Body of pancreas (tissue), 4 donors: ENCODE results near the gene EDDM3A. TPM values are rescaled to one million over a fixed set of nuclear protein-coding genes. Genes with fewer than 3 reads are reported as not detected.
"Not testable (repeated sequence)": the region's sequence is repeated elsewhere in the genome, so short reads cannot be mapped to it uniquely, and the experiment has no call there.

ENCODE experiments used
- ATAC-seq: fragments of 150-250 bp; one replicate; pipeline ENCODE4 v1.9.1; 2016
- DNase-seq, 4 donors: peaks; one replicate each; pipeline ENCODE4 v3.0.0-alpha.2; 2019
- H3K27ac ChIP-seq, 4 donors: fragments of 200-600 bp; sonication (generic); 1 replicate in 3 of 4; 2 replicates in 1 of 4; pipeline versions ENCODE4 v1.5.1 to v1.6.1; 2016 to 2019; ENCODE audit warnings: mild to moderate bottlenecking in 1 of 4, mixed read lengths in 1 of 4, moderate library complexity in 1 of 4
- H3K27me3 ChIP-seq, 2 donors: fragments of 200-600 bp; sonication (generic); one replicate each; pipeline ENCODE4 v1.6.0; 2016; ENCODE audit warnings: mild to moderate bottlenecking in 1 of 2
- H3K36me3 ChIP-seq, 2 donors: fragments of 200-600 bp; sonication (generic); replicated peaks in 1 of 2; 2 replicates each; pipeline ENCODE4 v1.5.1; 2016; ENCODE audit warnings: low read depth in 2 of 2; ENCODE audit not compliant: insufficient read depth in 1 of 2
- H3K4me1 ChIP-seq: fragments of 200-600 bp; sonication (generic); one replicate; pipeline ENCODE4 v1.6.0; 2016
- H3K4me3 ChIP-seq, 2 donors: fragments of 200-600 bp; sonication (generic); 1 replicate in 1 of 2; 2 replicates in 1 of 2; pipeline ENCODE4 v1.5.1; 2016 to 2019
- H3K9me3 ChIP-seq, 3 donors: fragments of 200-600 bp; sonication (generic); 1 replicate in 2 of 3; 2 replicates in 1 of 3; pipeline ENCODE4 v1.5.1; 2016
- CTCF ChIP-seq, 7 experiments: fragments of 450-650 bp in 4 of 7; fragments of 200-600 bp in 3 of 7; sonication (generic) in 3 of 7; IDR thresholded peaks; one replicate each; pipeline ENCODE4 v1.5.1; 2016 to 2019; ENCODE audit warnings: antibody characterized with exemption in 7 of 7
- POLR2A ChIP-seq, 3 donors: fragments of 450-650 bp; IDR thresholded peaks; one replicate each; pipeline ENCODE4 v1.6.1; 2016; ENCODE audit warnings: antibody characterized with exemption in 3 of 3, mild to moderate bottlenecking in 2 of 3
- WGBS, 2 donors: methylation state at CpG; one replicate each; pipeline ENCODE4 v1.1.5; 2017; 5-methylcytosine and 5-hydroxymethylcytosine counted together
- intact Hi-C: fragments of 100-400 bp; cut with DNase I; formaldehyde crosslinking; loops from one replicate; pipeline ENCODE4 v1.15.1; 2023
- total RNA-seq, 2 donors: library from RNA; depleted of rRNA; stranded (reverse); fragments of >200 nt; gene quantifications; one replicate each; pipeline ENCODE4 v1.1.0, GENCODE V29; 2016

EDDM3A gene
- total RNA-seq, 2 donors from 2014 or later = not detected

- intact Hi-C loops = no loop called here
- Histone ChIP-seq H3K4me1 (peaks cover 13% of the 10 kb centered on the region), H3K27ac (peak overlapping the region in 1 of 4 donors; percentile 5), H3K36me3 (no peaks in the 10 kb centered on the region), H3K27me3 (no peaks in the 10 kb centered on the region), H3K4me3 (no peak overlapping the region), H3K9me3 (no peaks in the 10 kb centered on the region)
- ATAC-seq (no peak), DNase-seq (no peak)
- no peak for TF ChIP-seq POLR2A (IDR thresholded peaks at IDR 0.05)
- TF ChIP-seq CTCF (IDR thresholded peaks at IDR 0.05) = no peak
- WGBS, 2 donors = 68 to 84% methylated on average over 5 of the region's 5 CpGs
These were observed 13.2 kb upstream of the EDDM3A start for GRCh38 chr14:20732477-20732876.

GRCh38 chr14:20732979-20733635, 12.6 kb upstream of the EDDM3A start:
- no peak for TF ChIP-seq CTCF (IDR thresholded peaks at IDR 0.05)
- peak in 1 of 3 donors; percentile 17 for TF ChIP-seq POLR2A (IDR thresholded peaks at IDR 0.05)
- Histone ChIP-seq H3K4me1 (peaks cover 13% of the 10 kb centered on the region), H3K27ac (peak overlapping the region in 1 of 4 donors; percentile 5), H3K27me3 (no peaks in the 10 kb centered on the region), H3K4me3 (no peak overlapping the region), H3K36me3 (no peaks in the 10 kb centered on the region), H3K9me3 (no peaks in the 10 kb centered on the region)
- 75 to 81% methylated on average over 6 of the region's 6 CpGs for WGBS, 2 donors
- ATAC-seq (no peak), DNase-seq (peak in 1 of 4 donors; percentile 32)
- intact Hi-C loops = no loop called here

GRCh38 chr14:20733684-20734429, 11.8 kb upstream of the EDDM3A start:
- Histone ChIP-seq H3K4me3 (no peak overlapping the region), H3K4me1 (peaks cover 13% of the 10 kb centered on the region), H3K36me3 (no peaks in the 10 kb centered on the region), H3K27me3 (no peaks in the 10 kb centered on the region), H3K27ac (no peak overlapping the region), H3K9me3 (no peaks in the 10 kb centered on the region)
- ATAC-seq (peak; percentile 38), DNase-seq (no peak)
- intact Hi-C loops = no loop called here
- TF ChIP-seq CTCF (IDR thresholded peaks at IDR 0.05) (no peak), POLR2A (IDR thresholded peaks at IDR 0.05) (no peak)
- WGBS, 2 donors = 29 to 40% methylated on average over 6 of the region's 6 CpGs

GRCh38 chr14:20734430-20734806, 11.3 kb upstream of the EDDM3A start:
- intact Hi-C loops = no loop called here
- ATAC-seq (no peak), DNase-seq (no peak)
- no peaks in the 10 kb centered on the region for H3K36me3 ChIP-seq
- TF ChIP-seq POLR2A (IDR thresholded peaks at IDR 0.05) = no peak
- no peak for TF ChIP-seq CTCF (IDR thresholded peaks at IDR 0.05)
- H3K4me1 ChIP-seq = peaks cover 13% of the 10 kb centered on the region
- no peak overlapping the region for H3K27ac ChIP-seq
- no peaks in the 10 kb centered on the region for H3K9me3 ChIP-seq
- no peaks in the 10 kb centered on the region for H3K27me3 ChIP-seq
- 43 to 49% methylated on average over 4 of the region's 4 CpGs for WGBS, 2 donors
- H3K4me3 ChIP-seq = no peak overlapping the region

GRCh38 chr14:20738292-20738691, 7.4 kb upstream of the EDDM3A start:
- ATAC-seq, H3K36me3 ChIP-seq, intact Hi-C loops, H3K27ac ChIP-seq, H3K4me3 ChIP-seq, DNase-seq, H3K9me3 ChIP-seq, H3K27me3 ChIP-seq: not testable (repeated sequence)
- peaks cover 12% of the 10 kb centered on the region for H3K4me1 ChIP-seq
- WGBS, 2 donors = 89 to 93% methylated on average over 7 of the region's 7 CpGs
